Vagina (tissue), 2 donors: Measurements from ENCODE around the gene MED13L.

Source experiments
- POLR2A ChIP-seq, 2 donors: fragments of 450-650 bp; IDR thresholded peaks; one replicate each; pipeline ENCODE4 v1.6.1; 2017; ENCODE audit warnings: antibody characterized with exemption in 2 of 2, mild to moderate bottlenecking in 2 of 2, moderate library complexity in 2 of 2
- POLR2AphosphoS5 ChIP-seq, 2 donors: sonication (generic); formaldehyde crosslinking; IDR thresholded peaks; one replicate each; pipeline ENCODE4 v1.9.0; 2017; ENCODE audit warnings: antibody characterized with exemption in 2 of 2, mild to moderate bottlenecking in 2 of 2, low read depth in 1 of 2; ENCODE audit not compliant: insufficient read depth in 1 of 2
- TF ChIP-seq, protein P1 (sequence below), 3 experiments: fragments of 450-650 bp in 2 of 3; fragments of 200-600 bp in 1 of 3; sonication (generic) in 1 of 3; IDR thresholded peaks; one replicate each; pipeline ENCODE4 v1.5.1; 2017 to 2019; ENCODE audit warnings: antibody characterized with exemption in 3 of 3, mild to moderate bottlenecking in 2 of 3, moderate library complexity in 2 of 3

GRCh38 chr12:116169071-116169470 is 108.4 kb downstream of the MED13L start:
- TF ChIP-seq, protein P1, sequence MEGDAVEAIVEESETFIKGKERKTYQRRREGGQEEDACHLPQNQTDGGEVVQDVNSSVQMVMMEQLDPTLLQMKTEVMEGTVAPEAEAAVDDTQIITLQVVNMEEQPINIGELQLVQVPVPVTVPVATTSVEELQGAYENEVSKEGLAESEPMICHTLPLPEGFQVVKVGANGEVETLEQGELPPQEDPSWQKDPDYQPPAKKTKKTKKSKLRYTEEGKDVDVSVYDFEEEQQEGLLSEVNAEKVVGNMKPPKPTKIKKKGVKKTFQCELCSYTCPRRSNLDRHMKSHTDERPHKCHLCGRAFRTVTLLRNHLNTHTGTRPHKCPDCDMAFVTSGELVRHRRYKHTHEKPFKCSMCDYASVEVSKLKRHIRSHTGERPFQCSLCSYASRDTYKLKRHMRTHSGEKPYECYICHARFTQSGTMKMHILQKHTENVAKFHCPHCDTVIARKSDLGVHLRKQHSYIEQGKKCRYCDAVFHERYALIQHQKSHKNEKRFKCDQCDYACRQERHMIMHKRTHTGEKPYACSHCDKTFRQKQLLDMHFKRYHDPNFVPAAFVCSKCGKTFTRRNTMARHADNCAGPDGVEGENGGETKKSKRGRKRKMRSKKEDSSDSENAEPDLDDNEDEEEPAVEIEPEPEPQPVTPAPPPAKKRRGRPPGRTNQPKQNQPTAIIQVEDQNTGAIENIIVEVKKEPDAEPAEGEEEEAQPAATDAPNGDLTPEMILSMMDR (IDR thresholded peaks at IDR 0.05) = no peak
- TF ChIP-seq POLR2A (IDR thresholded peaks at IDR 0.05) = no peak
- TF ChIP-seq POLR2AphosphoS5 (IDR thresholded peaks at IDR 0.05; ENCODE audit: insufficient read depth in 1 of 2, low read depth in 1 of 2) = no peak
